GM23338 (cell line): ENCODE data around the gene PLEKHG4.

Experiments used
- CREB1 ChIP-seq: fragments of 250-450 bp; sonication (Bioruptor Pico); IDR thresholded peaks from 2 replicates; pipeline ENCODE4 v1.5.0; 2020; ENCODE audit warnings: low read depth, mild to moderate bottlenecking, moderate library complexity
- ETS1 ChIP-seq: IDR thresholded peaks from 2 replicates; pipeline ENCODE4 v1.6.1; 2016; ENCODE audit warnings: antibody characterized with exemption
- EZH2 ChIP-seq: fragments of 200-600 bp; sonication (generic); IDR thresholded peaks from one replicate; pipeline ENCODE4 v1.8.0; 2017; ENCODE audit warnings: antibody characterized with exemption, mild to moderate bottlenecking, low read depth; ENCODE audit not compliant: unreplicated experiment
- EZH2phosphoT487 ChIP-seq: fragments of 200-600 bp; sonication (generic); IDR thresholded peaks from one replicate; pipeline ENCODE4 v1.8.1; 2018; ENCODE audit warnings: antibody characterized with exemption; ENCODE audit not compliant: unreplicated experiment
- JUNB ChIP-seq: IDR thresholded peaks from one replicate; pipeline ENCODE4 v1.6.1; 2016; ENCODE audit warnings: antibody characterized with exemption; ENCODE audit not compliant: unreplicated experiment
- POLR2AphosphoS5 ChIP-seq: IDR thresholded peaks from 2 replicates; pipeline ENCODE4 v1.6.1; 2016; ENCODE audit warnings: antibody characterized with exemption, low read depth
- REST ChIP-seq: IDR thresholded peaks from one replicate; pipeline ENCODE4 v1.6.1; 2018; ENCODE audit warnings: antibody characterized with exemption; ENCODE audit not compliant: unreplicated experiment
- STAT1 ChIP-seq: IDR thresholded peaks from one replicate; pipeline ENCODE4 v1.6.1; 2016; ENCODE audit warnings: antibody characterized with exemption; ENCODE audit not compliant: unreplicated experiment
- ZNF114 ChIP-seq: fragments of 250-450 bp; sonication (Bioruptor Pico); IDR thresholded peaks from 2 replicates; pipeline ENCODE4 v1.5.0; 2020; ENCODE audit warnings: mild to moderate bottlenecking, moderate library complexity
- ZNF331 ChIP-seq: fragments of 250-450 bp; sonication (Bioruptor Pico); IDR thresholded peaks from 2 replicates; pipeline ENCODE4 v1.5.0; 2020; ENCODE audit warnings: low read depth, mild to moderate bottlenecking, moderate library complexity
- ZNF462 ChIP-seq: fragments of 250-450 bp; sonication (Bioruptor Pico); IDR thresholded peaks from 2 replicates; pipeline ENCODE4 v1.5.0; 2020; ENCODE audit warnings: mild to moderate bottlenecking, moderate library complexity
- TF ChIP-seq, protein P1 (sequence below), 2 experiments: fragments of 200-600 bp in 1 of 2; sonication (generic) in 1 of 2; conservative IDR thresholded peaks; 2 replicates each; pipeline versions ENCODE4 v1.5.1 to v1.6.1; 2016 to 2017; ENCODE audit warnings: antibody characterized with exemption in 2 of 2, low read depth in 2 of 2, mild to moderate bottlenecking in 2 of 2, moderate library complexity in 1 of 2

- TF ChIP-seq, protein P1, sequence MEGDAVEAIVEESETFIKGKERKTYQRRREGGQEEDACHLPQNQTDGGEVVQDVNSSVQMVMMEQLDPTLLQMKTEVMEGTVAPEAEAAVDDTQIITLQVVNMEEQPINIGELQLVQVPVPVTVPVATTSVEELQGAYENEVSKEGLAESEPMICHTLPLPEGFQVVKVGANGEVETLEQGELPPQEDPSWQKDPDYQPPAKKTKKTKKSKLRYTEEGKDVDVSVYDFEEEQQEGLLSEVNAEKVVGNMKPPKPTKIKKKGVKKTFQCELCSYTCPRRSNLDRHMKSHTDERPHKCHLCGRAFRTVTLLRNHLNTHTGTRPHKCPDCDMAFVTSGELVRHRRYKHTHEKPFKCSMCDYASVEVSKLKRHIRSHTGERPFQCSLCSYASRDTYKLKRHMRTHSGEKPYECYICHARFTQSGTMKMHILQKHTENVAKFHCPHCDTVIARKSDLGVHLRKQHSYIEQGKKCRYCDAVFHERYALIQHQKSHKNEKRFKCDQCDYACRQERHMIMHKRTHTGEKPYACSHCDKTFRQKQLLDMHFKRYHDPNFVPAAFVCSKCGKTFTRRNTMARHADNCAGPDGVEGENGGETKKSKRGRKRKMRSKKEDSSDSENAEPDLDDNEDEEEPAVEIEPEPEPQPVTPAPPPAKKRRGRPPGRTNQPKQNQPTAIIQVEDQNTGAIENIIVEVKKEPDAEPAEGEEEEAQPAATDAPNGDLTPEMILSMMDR (conservative IDR thresholded peaks at IDR 0.05; ENCODE audit: low read depth in 2 of 2): no peak
- no peak for TF ChIP-seq REST
- no peak for TF ChIP-seq STAT1
- TF ChIP-seq ETS1: no peak
- no peak for TF ChIP-seq POLR2AphosphoS5
- no peak for TF ChIP-seq JUNB
- no peak for TF ChIP-seq EZH2
- TF ChIP-seq EZH2phosphoT487: no peak
- TF ChIP-seq ZNF331: no peak
- no peak for TF ChIP-seq CREB1
- no peak for TF ChIP-seq ZNF114 (CRISPR knock-in tag)
- no peak for TF ChIP-seq ZNF462 (CRISPR knock-in tag)
Observed at GRCh38 chr16:67257486-67258160, 21.7 kb upstream of the PLEKHG4 start.
